Neural cell (in vitro differentiated cells): ENCODE measurements around the gene PRELID1. TPM values are rescaled to one million over a fixed set of nuclear protein-coding genes. Genes with fewer than 3 reads are reported as not detected.

Experiments used
- H2AFZ ChIP-seq: fragments of 200-600, 300-800 bp; sonication (generic), shearing (Covaris generic); 2 replicates; pipeline ENCODE4 v1.6.0; 2014; ENCODE audit warnings: low read depth, mild to moderate bottlenecking, antibody characterized with exemption, low read length, moderate library complexity
- H3F3A ChIP-seq: fragments of 200-600 bp; shearing (Covaris generic); 2 replicates; pipeline ENCODE4 v1.6.1; 2016; ENCODE audit warnings: mild to moderate bottlenecking, moderate library complexity, mixed read lengths, antibody characterized with exemption, low read length; ENCODE audit not compliant: insufficient read depth, poor library complexity, severe bottlenecking
- H3K27ac ChIP-seq: fragments of 200-600, 300-800 bp; sonication (generic), shearing (Covaris generic); 2 replicates; pipeline ENCODE4 v1.5.1; 2014; ENCODE audit warnings: mild to moderate bottlenecking, low read length, moderate library complexity
- H3K27me3 ChIP-seq: fragments of 300-800, 200-600 bp; sonication (generic), shearing (Covaris generic); 2 replicates; pipeline ENCODE4 v1.6.0; 2014; ENCODE audit warnings: mild to moderate bottlenecking, low read depth, low read length, moderate library complexity; ENCODE audit not compliant: insufficient read depth
- H3K36me3 ChIP-seq: fragments of 300-800, 200-600 bp; sonication (generic), shearing (Covaris generic); 2 replicates; pipeline ENCODE4 v1.5.1; 2014; ENCODE audit warnings: mild to moderate bottlenecking, antibody characterized with exemption, low read length, moderate library complexity; ENCODE audit not compliant: insufficient read depth
- H3K4me2 ChIP-seq: fragments of 300-800, 200-600 bp; sonication (generic), shearing (Covaris generic); 2 replicates; pipeline ENCODE4 v1.6.0; 2014; ENCODE audit warnings: mild to moderate bottlenecking, low read length
- H3K4me3 ChIP-seq: fragments of 300-800, 200-600 bp; sonication (generic), shearing (Covaris generic); 2 replicates; pipeline ENCODE4 v1.5.1; 2014; ENCODE audit warnings: mild to moderate bottlenecking, low read length, moderate library complexity
- H3K79me2 ChIP-seq: fragments of 200-600 bp; shearing (Covaris generic); replicated peaks from 2 replicates; pipeline ENCODE4 v1.6.0; 2014; ENCODE audit warnings: mild to moderate bottlenecking, low read length, moderate library complexity; ENCODE audit not compliant: insufficient read depth
- H3K9ac ChIP-seq: fragments of 300-800, 200-600 bp; sonication (generic), shearing (Covaris generic); 2 replicates; pipeline ENCODE4 v1.6.1; 2016; ENCODE audit warnings: mild to moderate bottlenecking, low read length, mixed read lengths
- H3K9me2 ChIP-seq: fragments of 200-600 bp; shearing (Covaris generic); 2 replicates; pipeline ENCODE4 v1.6.1; 2016; ENCODE audit warnings: mild to moderate bottlenecking, low read length, mixed read lengths; ENCODE audit not compliant: insufficient read depth
- H3K9me3 ChIP-seq: fragments of 200-600, 300-800 bp; sonication (generic), shearing (Covaris generic); 2 replicates; pipeline ENCODE4 v1.6.1; 2016; ENCODE audit warnings: mild to moderate bottlenecking, mixed run types, low read length, moderate library complexity, mixed read lengths
- H4K20me1 ChIP-seq: fragments of 200-600 bp; shearing (Covaris generic); 2 replicates; pipeline ENCODE4 v1.6.1; 2016; ENCODE audit warnings: mild to moderate bottlenecking, mixed run types; ENCODE audit not compliant: insufficient read depth
- CTCF ChIP-seq: fragments of 450-650 bp; IDR thresholded peaks from 2 replicates; pipeline ENCODE4 v1.5.1; 2014; ENCODE audit warnings: antibody characterized with exemption, mild to moderate bottlenecking, moderate library complexity; ENCODE audit not compliant: poor library complexity, severe bottlenecking
- EP300 ChIP-seq: fragments of 450-650 bp; conservative IDR thresholded peaks from 2 replicates; pipeline ENCODE4 v1.6.1; 2014; ENCODE audit warnings: antibody characterized with exemption, mild to moderate bottlenecking, moderate library complexity; ENCODE audit not compliant: poor library complexity, severe bottlenecking
- EZH2 ChIP-seq: fragments of 200-600, 300-800 bp; shearing (Covaris generic), sonication (generic); IDR thresholded peaks from 2 replicates; pipeline ENCODE4 v1.6.1; 2014; ENCODE audit warnings: antibody characterized with exemption, low read length, borderline replicate concordance, mild to moderate bottlenecking; ENCODE audit not compliant: insufficient read depth, poor library complexity, severe bottlenecking
- MXI1 ChIP-seq: fragments of 450-650 bp; conservative IDR thresholded peaks from 2 replicates; pipeline ENCODE4 v1.6.1; 2014; ENCODE audit warnings: antibody characterized with exemption, mild to moderate bottlenecking; ENCODE audit not compliant: poor library complexity, severe bottlenecking
- POLR2AphosphoS5 ChIP-seq: IDR thresholded peaks from 2 replicates; pipeline ENCODE4 v1.6.1; 2012
- RAD21 ChIP-seq: fragments of 450-650 bp; conservative IDR thresholded peaks from 2 replicates; pipeline ENCODE4 v1.6.1; 2014; ENCODE audit warnings: antibody characterized with exemption, mild to moderate bottlenecking, moderate library complexity
- REST ChIP-seq: IDR thresholded peaks from 2 replicates; pipeline ENCODE4 v1.6.1; 2012; ENCODE audit warnings: borderline replicate concordance
- SMC3 ChIP-seq: fragments of 450-650 bp; conservative IDR thresholded peaks from 2 replicates; pipeline ENCODE4 v1.6.1; 2014; ENCODE audit warnings: antibody characterized with exemption, mild to moderate bottlenecking, moderate library complexity; ENCODE audit not compliant: poor library complexity
- TAF1 ChIP-seq: IDR thresholded peaks from 2 replicates; pipeline ENCODE4 v1.6.1; 2012; ENCODE audit warnings: low read depth
- polyA plus RNA-seq: library from polyadenylated mRNA; depleted of rRNA; stranded (reverse); fragments of >200 nt; gene quantifications from 2 replicates; pipeline ENCODE4 v1.2.3, GENCODE V29; 2014

Gene PRELID1
- polyA plus RNA-seq, 1 donor from 2014 or later, result 133 TPM

GRCh38 chr5:177349762-177350161 lies 46.2 kb downstream of the PRELID1 start:
- Histone ChIP-seq H3K9ac (no peak overlapping the region), H3K4me3 (peak overlapping the region; percentile 84), H3K4me2 (peak overlapping the region; percentile 74), H3K36me3 (no peaks in the 10 kb centered on the region), H3K27me3 (no peaks in the 10 kb centered on the region), H3K27ac (no peak overlapping the region), H3K79me2 (peaks cover 43% of the 10 kb centered on the region), H3F3A (no peaks in the 10 kb centered on the region), H2AFZ (no peak overlapping the region), H3K9me3 (no peaks in the 10 kb centered on the region), H3K9me2 (no peaks in the 10 kb centered on the region), H4K20me1 (no peaks in the 10 kb centered on the region)
- no peak for TF ChIP-seq MXI1
- no peak for TF ChIP-seq EP300
- no peak for TF ChIP-seq REST
- TF ChIP-seq POLR2AphosphoS5, result no peak
- no peak for TF ChIP-seq EZH2
- TF ChIP-seq TAF1, result no peak
- TF ChIP-seq RAD21, result no peak
- no peak for TF ChIP-seq CTCF
- TF ChIP-seq SMC3, result no peak

GRCh38 chr5:177350776-177351391 lies 47.3 kb downstream of the PRELID1 start:
- Histone ChIP-seq H3K9me3 (no peaks in the 10 kb centered on the region), H3K9me2 (no peaks in the 10 kb centered on the region), H2AFZ (peak overlapping the region; percentile 86), H3K27me3 (no peaks in the 10 kb centered on the region), H4K20me1 (no peaks in the 10 kb centered on the region), H3F3A (no peaks in the 10 kb centered on the region), H3K4me3 (peak overlapping the region; percentile 84), H3K79me2 (peaks cover 39% of the 10 kb centered on the region), H3K9ac (peak overlapping the region; percentile 88), H3K27ac (peak overlapping the region; percentile 91), H3K36me3 (no peaks in the 10 kb centered on the region), H3K4me2 (peak overlapping the region; percentile 74)
- TF ChIP-seq REST (no peak), SMC3 (no peak), TAF1 (no peak), EP300 (no peak), EZH2 (no peak), POLR2AphosphoS5 (no peak), RAD21 (no peak), MXI1 (no peak), CTCF (no peak)
